Activated CD8-positive, alpha-beta memory T cell treated with anti-CD3 and anti-CD28 coated beads for 36 hours (primary cell): ENCODE data around the gene ETV3L. TPM values are rescaled to one million over a fixed set of nuclear protein-coding genes. Genes with fewer than 3 reads are reported as not detected.
"Not testable (repeated sequence)": the region's sequence is repeated elsewhere in the genome, so short reads cannot be mapped to it uniquely, and the experiment has no call there.

Experiments
- CTCF ChIA-PET: fragments of 350-600 bp; sonication (Branson Sonifier 250); formaldehyde crosslinking; loops from one replicate; lab custom pipeline; 2021; ENCODE audit warnings: antibody characterized with exemption; lab: Charles Lee
- POLR2A ChIA-PET: fragments of 350-600 bp; sonication (Branson Sonifier 250); formaldehyde crosslinking; loops from one replicate; lab custom pipeline; 2021; ENCODE audit warnings: antibody characterized with exemption; lab: Charles Lee
- total RNA-seq, 2 experiments: library from RNA; stranded (reverse); gene quantifications; one replicate each; pipeline ENCODE4 v1.2.3, GENCODE V29; 2021

ETV3L gene
- total RNA-seq, 2 experiments from 2014 or later: not detected

DNA sequence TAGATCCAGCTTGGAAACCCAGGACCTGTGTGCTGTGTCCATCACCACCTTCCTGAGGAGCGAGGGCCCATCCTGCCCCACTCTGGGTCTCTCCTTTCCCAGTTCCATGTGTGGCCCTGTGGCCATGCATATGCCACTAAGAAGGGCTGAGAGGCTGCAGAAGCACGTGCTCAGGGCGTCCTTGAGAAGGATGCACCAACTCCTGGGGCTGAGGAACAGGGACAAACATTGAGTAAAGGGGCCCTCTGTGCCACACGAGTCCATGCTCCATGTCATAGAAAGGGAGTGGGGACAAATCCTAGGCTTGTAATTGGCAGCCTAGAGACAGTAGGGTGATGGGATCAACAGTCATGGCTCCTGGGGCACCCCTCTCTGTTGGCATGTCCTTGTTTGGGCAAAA, 8.4 kb downstream of the ETV3L start:
- ChIA-PET CTCF (interaction anchor here (1.4 to 6.9 kb wide), 9 partner anchors 12 to 140 kb away, joined by 3 to 236 read pairs (median 9); no protein-coding TSS in a partner anchor), POLR2A (no interaction called here)

DNA sequence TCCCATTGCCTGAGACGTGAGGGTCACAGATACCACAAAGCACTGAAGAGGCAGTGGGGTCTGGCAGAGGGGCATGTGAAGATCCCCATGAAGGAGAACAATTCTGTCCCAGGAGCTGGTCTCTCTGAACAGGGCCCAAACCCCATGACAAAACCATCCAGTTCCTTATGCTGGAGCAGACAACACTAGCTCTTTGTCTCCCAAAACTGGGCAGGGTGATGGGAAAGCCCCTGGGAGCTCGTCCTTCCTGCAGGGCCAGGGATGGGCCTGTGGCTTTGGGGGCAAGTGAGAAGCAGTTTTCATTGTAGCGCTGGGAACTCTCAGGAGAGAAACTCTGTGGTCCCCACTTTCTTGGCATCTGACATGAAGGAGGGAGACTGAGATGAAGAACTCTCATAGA, 8.8 kb downstream of the ETV3L start:
- POLR2A ChIA-PET: no interaction called here

DNA sequence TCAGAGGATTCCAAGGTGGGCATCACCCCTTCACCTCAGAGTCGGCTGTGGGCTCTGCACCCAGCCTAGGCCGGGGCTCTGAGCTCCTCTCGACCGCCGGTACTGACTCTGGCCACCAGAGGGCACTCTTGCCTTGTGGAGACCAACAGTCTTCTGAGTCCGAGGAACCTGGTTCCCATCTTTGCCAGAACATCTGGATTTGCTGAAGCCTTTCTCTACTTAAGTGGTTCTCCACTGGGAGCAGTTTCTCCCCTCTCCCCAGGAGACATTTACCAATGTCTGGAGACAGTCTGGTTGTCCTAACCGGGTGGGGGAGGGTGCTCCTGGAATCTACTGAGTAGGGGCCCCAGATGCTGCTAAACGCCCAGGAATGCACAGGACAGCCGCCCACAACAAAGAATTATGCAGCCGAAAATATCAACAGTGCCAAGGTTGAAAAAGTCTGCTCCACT, 9.4 kb downstream of the ETV3L start:
- ChIA-PET POLR2A (interaction anchor here (0.6 kb wide), 1 partner anchor 62 kb away, joined by 3 read pairs; no protein-coding TSS in a partner anchor), CTCF (interaction anchor here (0.6 to 6.9 kb wide), 26 partner anchors 9 to 386 kb away, joined by 3 to 236 read pairs (median 5); partner anchors contain the start of gene ETV3)

More for the DNA sequence above, 8.8 kb downstream of the ETV3L start:
- CTCF ChIA-PET: interaction anchor here (1.0 to 6.9 kb wide), 17 partner anchors 10 to 139 kb away, joined by 3 to 236 read pairs (median 6); partner anchors contain the start of gene ETV3

DNA sequence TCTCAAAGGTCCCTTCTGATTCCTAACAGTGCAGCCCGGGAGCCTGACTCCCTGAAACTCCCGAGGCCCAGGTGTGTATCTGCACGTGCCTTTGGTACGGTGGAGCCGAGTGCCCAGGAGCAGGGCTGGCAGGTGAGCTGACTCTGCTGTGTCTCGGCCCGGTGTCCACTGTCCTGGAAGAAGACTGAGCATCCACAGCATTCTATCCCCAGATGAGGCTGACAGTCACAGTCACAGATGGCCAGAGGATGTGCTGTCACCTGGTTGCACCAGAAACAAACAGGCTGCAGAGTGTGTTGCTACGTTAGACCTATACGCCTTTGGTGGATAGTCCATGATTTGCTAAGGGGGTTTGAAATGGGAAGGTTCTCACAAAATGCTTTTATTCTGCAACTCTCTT, 9.8 kb downstream of the ETV3L start:
- ChIA-PET CTCF (interaction anchor here (0.6 to 6.9 kb wide), 26 partner anchors 9 to 387 kb away, joined by 3 to 236 read pairs (median 5); partner anchors contain the start of gene ETV3), POLR2A (interaction anchor here (0.6 kb wide), 1 partner anchor 63 kb away, joined by 3 read pairs; no protein-coding TSS in a partner anchor)

DNA sequence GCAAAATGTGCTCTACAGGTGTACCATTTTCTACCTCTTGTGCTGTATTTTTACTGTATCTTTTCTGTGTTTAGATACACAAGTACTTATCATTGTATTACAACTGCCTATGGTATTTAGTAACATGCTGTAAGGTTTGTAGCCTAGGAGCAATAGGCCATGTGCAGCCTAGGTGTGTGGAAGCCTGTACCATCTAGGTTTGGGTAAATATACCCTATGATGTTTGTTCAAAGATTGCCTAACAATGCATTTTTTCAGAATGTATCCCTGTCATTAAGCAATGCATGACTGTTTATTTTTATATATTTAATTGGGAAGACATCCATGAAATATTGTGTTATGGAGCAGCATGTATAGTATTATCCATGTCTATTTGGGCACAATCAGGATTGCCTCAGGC, 11.0 kb downstream of the ETV3L start:
- ChIA-PET POLR2A (no interaction called here), CTCF (interaction anchor here (2.8 to 6.9 kb wide), 2 partner anchors 51 to 67 kb away, joined by 12 to 236 read pairs; no protein-coding TSS in a partner anchor)

DNA sequence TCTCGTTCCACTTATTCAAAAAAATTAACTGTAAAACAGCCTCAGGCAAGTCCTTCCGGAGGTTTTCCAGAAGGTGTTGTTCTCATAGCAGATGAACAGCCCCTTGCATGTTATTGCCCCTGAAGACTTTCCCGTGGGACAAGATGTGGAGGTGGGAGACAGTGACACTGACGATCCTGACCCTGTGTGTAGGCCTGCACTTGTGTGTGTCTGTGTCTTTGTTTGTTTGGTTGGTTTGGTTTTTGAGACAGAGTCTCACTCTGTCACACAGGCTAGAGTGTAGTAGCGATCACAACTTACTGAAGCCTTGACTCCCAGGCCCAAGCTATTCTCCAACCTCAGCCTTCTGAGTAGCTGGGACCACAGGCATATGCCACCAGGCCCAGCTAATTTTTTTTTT, 12.6 kb downstream of the ETV3L start:
- ChIA-PET CTCF (interaction anchor here (6.9 kb wide), 1 partner anchor 69 kb away, joined by 236 read pairs; no protein-coding TSS in a partner anchor), POLR2A (interaction anchor here (0.6 kb wide), 1 partner anchor 358 kb away, joined by 6 read pairs; no protein-coding TSS in a partner anchor)

DNA sequence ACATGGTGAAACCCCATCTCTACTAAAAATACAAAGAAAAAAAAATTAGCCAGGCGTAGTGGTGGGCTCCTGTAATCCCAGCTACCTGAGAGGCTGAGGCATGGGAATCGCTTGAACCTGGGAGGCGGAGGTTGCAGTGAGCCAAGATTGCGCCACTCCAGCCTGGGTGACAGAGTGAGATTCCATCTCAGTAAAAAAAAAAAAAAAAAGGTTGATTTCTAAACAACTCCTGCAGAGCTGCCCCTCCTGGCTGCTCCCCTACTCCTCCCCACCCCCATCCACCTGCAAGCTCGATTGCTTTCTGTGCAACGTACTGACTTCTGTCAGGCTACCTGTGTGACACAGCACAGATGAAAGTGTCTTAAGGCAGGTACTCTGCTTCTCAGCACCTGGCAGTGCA, 13.3 kb downstream of the ETV3L start:
- POLR2A ChIA-PET: interaction anchor here (0.6 kb wide), 1 partner anchor 357 kb away, joined by 6 read pairs; no protein-coding TSS in a partner anchor
- CTCF ChIA-PET: interaction anchor here (6.9 kb wide), 1 partner anchor 70 kb away, joined by 236 read pairs; no protein-coding TSS in a partner anchor

DNA sequence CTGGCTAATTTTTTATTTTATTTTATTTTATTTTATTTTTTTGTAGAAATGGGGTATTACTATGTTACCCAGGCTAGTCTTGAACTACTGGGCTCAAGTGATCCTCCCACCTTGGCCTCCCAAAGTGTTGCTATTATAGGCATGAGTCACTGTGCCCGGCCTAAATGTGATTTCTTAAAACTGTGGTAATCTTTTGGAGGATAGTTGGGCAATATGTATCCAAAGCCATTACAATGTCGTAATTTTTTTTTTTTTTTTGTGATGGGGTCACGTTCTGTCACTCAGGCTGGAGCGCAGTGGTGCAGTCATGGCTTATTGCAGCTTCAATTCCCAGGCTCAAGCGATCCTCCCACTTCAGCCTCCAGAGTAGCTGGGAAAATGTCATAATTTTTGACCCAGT, 14.2 kb downstream of the ETV3L start:
- CTCF ChIA-PET: interaction anchor here (6.9 kb wide), 1 partner anchor 71 kb away, joined by 236 read pairs; no protein-coding TSS in a partner anchor

DNA sequence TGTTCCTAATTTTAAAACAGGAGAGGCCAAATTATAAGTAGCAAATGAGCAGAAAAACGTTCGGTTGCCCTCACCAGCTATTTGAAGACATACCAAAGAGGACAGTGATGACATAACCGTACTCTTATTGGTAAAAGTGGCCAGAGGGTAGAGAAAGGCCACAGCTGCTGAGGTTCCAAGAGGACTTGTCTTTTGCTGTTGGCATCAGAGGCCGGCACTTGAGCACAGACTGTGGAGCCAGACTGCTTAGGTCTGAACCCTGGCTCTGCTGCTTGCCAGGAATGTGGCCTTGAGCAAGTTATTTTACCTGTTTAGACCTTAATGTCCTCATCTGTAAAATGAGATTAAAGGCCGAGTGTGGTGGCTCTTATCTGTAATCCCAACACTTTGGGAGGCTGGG, 14.9 kb downstream of the ETV3L start:
- POLR2A ChIA-PET: no interaction called here
- CTCF ChIA-PET: no interaction called here

More for the DNA sequence above, 14.2 kb downstream of the ETV3L start:
- POLR2A ChIA-PET: no interaction called here

DNA sequence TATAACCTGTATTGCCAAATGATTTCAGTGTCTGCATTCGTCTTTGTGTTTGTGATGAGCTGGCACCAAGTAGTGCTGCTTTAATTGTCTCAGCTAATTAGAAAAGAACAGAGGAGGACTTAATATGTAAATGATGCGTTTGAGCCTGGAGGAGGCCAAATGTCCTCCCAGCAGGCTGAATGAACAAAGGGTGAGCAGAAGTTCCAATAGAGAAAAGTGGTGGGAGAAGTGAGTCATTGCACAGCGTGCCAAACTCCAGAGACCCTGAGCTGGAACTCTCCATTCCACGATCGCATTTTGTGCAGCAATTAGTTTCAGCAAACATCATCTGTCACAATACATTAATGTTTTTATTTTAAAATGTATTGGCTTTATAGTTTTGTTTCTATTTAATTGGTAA, 17.9 kb downstream of the ETV3L start:
- CTCF ChIA-PET: interaction anchor here (1.2 kb wide), 1 partner anchor 8 kb away, joined by 6 read pairs; no protein-coding TSS in a partner anchor

DNA sequence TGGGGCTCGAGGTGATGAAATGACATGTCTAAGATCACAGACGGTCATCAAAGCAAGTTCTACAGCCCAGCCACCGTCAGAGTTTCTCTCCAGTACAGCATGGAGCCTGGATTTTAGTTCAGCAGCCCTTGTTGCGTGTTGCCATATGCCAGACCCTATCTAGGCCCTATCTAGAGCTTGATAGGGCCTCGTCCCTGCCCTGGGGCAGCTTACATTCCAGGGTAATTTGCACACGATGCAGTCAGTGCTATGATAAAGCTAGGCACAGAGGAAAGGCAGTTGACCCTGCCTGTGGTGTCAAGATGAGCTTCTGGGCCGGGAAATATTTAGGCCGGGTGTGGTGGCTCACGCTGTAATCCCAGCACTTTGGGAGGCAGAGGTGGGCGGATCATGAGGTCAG, 18.9 kb downstream of the ETV3L start:
- CTCF ChIA-PET: interaction anchor here (1.0 to 1.2 kb wide), 2 partner anchors 9 to 76 kb away, joined by 3 to 6 read pairs; no protein-coding TSS in a partner anchor
- POLR2A ChIA-PET: no interaction called here

More for the DNA sequence above, 17.9 kb downstream of the ETV3L start:
- POLR2A ChIA-PET: no interaction called here

DNA sequence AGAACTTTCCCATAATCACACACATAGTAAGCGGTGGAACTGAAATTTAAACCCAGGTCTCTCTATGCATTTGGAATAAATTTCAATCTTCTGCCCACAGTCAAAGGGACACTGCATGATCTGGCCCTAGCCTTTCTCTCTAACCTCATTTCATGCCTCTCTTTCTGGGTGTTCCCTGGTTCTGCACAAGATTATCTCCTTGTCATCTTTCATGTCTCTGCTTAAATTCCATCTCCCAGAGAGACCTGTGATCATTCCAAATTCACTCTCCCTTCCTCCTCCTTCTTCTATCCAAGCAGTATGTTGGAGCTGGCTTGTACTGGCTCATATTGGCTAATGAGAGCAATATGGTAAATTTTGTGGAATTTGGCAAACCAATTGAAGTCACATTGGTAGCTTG, 22.2 kb downstream of the ETV3L start:
- POLR2A ChIA-PET: no interaction called here
- CTCF ChIA-PET: no interaction called here

DNA sequence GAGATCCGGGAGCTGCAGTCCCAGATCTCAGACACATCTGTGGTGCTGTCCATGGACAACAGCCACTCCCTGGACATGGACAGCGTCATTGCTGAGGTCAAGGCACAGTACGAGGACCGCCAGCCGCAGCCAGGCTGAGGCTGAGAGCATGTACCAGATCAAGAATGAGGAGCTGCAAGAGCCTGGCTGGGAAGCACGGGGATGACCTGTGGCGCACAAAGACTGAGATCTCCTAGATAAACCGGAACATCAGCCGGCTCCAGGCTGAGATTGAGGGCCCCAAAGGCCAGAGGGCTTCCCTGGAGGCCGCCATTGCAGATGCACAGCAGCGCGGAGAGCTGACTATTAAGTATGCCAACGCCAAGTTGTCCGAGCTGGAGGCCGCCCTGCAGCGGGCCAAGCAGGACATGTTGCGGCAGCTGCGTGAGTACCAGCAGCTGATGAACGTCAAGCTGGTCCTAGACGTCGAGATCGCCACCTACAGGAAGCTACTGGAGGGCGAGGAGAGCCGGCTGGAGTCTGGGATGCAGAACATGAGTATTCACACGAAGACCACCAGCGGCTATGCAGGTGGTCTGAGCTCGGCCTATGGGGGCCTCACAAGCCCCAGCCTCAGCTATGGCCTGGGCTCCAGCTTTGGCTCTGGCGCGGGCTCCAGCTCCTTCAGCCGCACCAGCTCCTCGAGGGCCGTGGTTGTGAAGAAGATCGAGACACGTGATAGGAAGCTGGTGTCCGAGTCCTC, 25.5 kb downstream of the ETV3L start:
- ChIA-PET CTCF (interaction anchor here (1.1 kb wide), 2 partner anchors 16 to 164 kb away, joined by 3 to 7 read pairs; no protein-coding TSS in a partner anchor), POLR2A (no interaction called here)

DNA sequence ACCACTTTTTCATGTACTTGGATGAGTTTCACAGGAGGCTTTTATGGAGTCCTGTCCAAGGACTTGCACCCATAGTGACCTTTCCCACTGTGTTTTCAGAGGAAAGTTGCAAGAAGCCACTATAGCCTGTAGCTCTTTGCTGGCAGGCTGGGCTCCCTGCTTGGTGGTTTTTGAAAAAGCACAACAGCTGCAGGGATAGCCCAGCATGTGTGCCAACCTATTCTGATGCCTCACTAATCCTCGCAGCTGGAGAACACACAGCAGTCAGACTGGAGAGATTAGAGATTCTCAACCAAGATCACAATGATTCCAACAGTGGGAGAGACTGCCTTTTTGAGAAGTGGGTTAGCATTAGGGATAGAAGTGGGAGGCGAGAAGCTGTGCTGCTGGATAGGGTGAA, 30.0 kb downstream of the ETV3L start:
- CTCF ChIA-PET: no interaction called here
- POLR2A ChIA-PET: no interaction called here

DNA sequence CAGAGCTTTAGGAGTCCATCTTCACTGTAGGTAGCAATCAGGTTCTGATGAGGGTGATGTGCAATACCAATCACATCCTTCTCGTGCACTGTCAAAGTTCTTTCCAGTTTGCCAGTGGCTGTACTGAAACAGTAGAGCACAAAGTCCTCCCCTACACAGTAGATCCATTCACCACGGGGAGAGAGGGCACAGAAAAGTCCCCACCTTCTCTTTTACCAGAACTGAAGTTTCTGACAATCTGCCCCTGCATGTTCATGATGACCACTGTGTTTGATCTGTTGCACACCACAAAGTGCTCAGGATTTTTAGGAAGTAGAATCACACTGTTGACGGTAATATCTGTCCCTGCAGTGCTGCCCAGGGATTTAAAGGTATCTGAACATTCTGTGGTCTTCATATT, 40.4 kb downstream of the ETV3L start:
- CTCF ChIA-PET, POLR2A ChIA-PET: not testable (repeated sequence)

DNA sequence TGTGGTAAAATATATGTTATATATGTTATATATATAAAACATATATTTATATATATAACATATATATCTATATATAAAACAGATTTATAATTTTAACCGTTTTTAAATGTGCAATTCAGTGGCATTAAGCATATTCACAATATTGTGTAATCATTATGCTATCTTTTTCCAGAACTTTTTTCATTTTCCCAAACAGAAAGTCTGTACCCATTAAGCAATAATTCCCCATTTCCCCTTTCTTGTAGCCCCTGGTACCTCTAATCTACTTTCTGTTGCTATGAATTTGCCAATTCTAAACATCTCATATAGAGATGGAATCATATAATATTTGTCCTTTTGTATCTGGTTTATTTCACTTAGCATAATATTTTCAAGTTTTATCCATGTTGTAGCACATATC, 43.3 kb downstream of the ETV3L start:
- ChIA-PET POLR2A (no interaction called here), CTCF (no interaction called here)

DNA sequence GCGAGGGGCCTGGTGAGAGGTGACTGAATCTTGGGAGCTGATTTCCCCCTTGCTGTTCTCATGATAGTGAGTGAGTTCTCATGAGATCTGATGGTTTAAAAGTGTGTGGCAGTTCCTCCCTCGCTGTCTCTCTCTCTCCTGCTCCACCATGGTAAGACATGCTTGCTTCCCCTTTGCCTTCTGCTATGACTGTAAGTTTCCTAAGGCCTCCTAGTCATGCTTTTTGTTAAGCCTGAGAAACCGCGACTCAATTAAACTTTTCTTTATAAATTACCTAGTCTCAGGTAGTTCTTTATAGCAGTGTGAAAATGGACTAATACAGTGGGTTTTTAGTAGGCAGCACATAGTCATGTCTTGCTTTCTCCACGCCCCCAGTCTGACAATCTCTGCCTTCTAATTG, 43.9 kb downstream of the ETV3L start:
- CTCF ChIA-PET, POLR2A ChIA-PET: not testable (repeated sequence)

DNA sequence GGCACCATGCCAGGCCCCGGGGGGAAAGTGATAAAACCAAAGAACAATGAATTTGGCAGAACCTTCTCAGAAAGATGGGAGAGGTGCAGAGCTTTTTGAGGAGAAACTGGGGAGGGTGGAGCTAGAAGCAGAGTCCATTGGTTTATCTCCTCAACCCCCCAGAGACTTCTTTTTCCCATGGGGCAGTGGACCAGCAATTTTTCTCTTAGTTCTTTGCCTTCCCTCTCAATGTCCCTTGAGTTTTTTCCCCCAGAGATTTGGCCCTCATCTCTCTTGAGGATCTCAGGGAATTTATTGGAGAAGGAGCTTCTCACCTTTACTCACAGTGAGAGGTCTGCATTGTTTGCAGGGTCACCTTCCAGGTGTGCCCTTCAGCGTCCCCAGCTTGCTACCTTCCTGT, 48.8 kb downstream of the ETV3L start:
- CTCF ChIA-PET: no interaction called here
- POLR2A ChIA-PET: no interaction called here

DNA sequence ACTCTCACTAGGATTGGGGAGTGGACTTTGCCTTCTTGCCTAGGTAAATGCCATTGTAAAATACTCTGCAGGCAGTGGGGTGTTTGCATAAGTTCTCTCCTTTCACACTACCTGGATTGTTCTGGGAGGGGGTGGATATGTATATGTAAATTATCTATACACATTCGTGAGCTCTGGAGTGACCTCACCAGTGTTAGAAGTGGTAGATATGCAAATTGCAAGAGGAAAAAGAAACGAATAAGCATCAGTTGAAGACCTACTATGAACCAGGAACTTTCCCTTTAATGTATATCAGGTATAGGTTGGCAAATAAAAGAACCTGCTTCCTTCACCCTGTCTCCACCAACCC, 52.6 kb downstream of the ETV3L start:
- ChIA-PET POLR2A (no interaction called here), CTCF (no interaction called here)
